Measurements from ENCODE around the gene SPHK1.

DNA sequence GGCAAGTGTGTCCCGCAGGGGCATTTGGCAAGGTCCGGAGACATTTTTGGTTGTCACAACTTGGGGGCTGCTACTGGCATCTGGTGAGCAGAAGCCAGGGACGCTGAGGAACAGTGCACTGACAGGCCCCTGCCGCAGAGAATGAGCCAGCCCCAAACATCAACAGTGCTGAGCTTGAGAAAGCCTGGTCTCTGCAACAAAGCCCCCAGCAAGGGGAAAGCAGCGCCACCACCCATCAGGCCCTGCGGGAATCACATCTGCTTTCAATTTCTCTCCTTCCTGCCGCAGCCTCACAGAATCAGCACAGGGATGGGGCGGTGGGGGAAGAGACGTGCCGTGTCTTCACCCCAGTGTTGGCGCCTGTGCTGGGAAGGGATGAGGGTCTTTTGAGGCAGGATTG, 15.9 kb upstream of the SPHK1 start:
- TF ChIP-seq L3MBTL2 (conservative IDR thresholded peaks at IDR 0.05), result no peak
- no peak for TF ChIP-seq FOXA1 (IDR thresholded peaks at IDR 0.05)
- no peak for TF ChIP-seq FOXM1 (IDR thresholded peaks at IDR 0.05; ENCODE audit: borderline replicate concordance)
- no peak for TF ChIP-seq ZNF384 (IDR thresholded peaks at IDR 0.05)
- TF ChIP-seq LEF1 (IDR thresholded peaks at IDR 0.05; ENCODE audit: borderline replicate concordance), result no peak
- no peak for TF ChIP-seq CTBP1 (IDR thresholded peaks at IDR 0.05; ENCODE audit: borderline replicate concordance)
